HG03460 (cell line): ENCODE measurements around the gene MYO5B.
A peak's percentile ranks its signal among the peaks of the same experiment; 100 is the strongest.

Experiments
- ATAC-seq: cut with Tn5 transposase; IDR thresholded peaks from one replicate; pipeline ENCODE4 v1.9.1; 2021; ENCODE audit not compliant: unreplicated experiment

The MYO5B gene

GRCh38 chr18:49976001-49976400, 218.9 kb downstream of the MYO5B start:
- ATAC-seq = no peak

- no peak for ATAC-seq
Measured at GRCh38 chr18:49974079-49974478, 220.9 kb downstream of the MYO5B start.

GRCh38 chr18:49973592-49973991, 221.4 kb downstream of the MYO5B start:
- no peak for ATAC-seq

- ATAC-seq = no peak
Measured at GRCh38 chr18:49972535-49972934, 222.4 kb downstream of the MYO5B start.

GRCh38 chr18:49971462-49971861, 223.5 kb downstream of the MYO5B start:
- ATAC-seq = no peak

GRCh38 chr18:49970319-49970718, 224.6 kb downstream of the MYO5B start:
- peak; percentile 44 for ATAC-seq

GRCh38 chr18:49968644-49969309, 226.2 kb downstream of the MYO5B start:
- ATAC-seq = no peak

GRCh38 chr18:49967636-49968313, 227.2 kb downstream of the MYO5B start:
- no peak for ATAC-seq

- ATAC-seq = peak; percentile 53
Measured at GRCh38 chr18:49967171-49967570, 227.8 kb downstream of the MYO5B start.

GRCh38 chr18:49966090-49966489, 228.9 kb downstream of the MYO5B start:
- ATAC-seq = no peak

- ATAC-seq = no peak
Measured at GRCh38 chr18:49963217-49963616, 231.7 kb downstream of the MYO5B start.

GRCh38 chr18:49961271-49961670, 233.7 kb downstream of the MYO5B start:
- ATAC-seq = no peak

- ATAC-seq = no peak
Measured at GRCh38 chr18:49960376-49960775, 234.6 kb downstream of the MYO5B start.

- ATAC-seq = peak; percentile 78
Measured at GRCh38 chr18:49959176-49959575, 235.8 kb downstream of the MYO5B start.

GRCh38 chr18:49955263-49955662, 239.7 kb downstream of the MYO5B start:
- no peak for ATAC-seq

GRCh38 chr18:49953391-49953790, 241.6 kb downstream of the MYO5B start:
- ATAC-seq = no peak

- no peak for ATAC-seq
Measured at GRCh38 chr18:49949951-49950395, 245.0 kb downstream of the MYO5B start.

- no peak for ATAC-seq
Measured at GRCh38 chr18:49948975-49949374, 246.0 kb downstream of the MYO5B start.

- no peak for ATAC-seq
Measured at GRCh38 chr18:49944663-49945062, 250.3 kb downstream of the MYO5B start.

- no peak for ATAC-seq
Measured at GRCh38 chr18:49936821-49937220, 258.1 kb downstream of the MYO5B start.

- no peak for ATAC-seq
Measured at GRCh38 chr18:49935215-49935614, 259.7 kb downstream of the MYO5B start.

- ATAC-seq = peak; percentile 86
Measured at GRCh38 chr18:49934457-49934856, 260.5 kb downstream of the MYO5B start.
